Psoas muscle (tissue), 8 donors: Measurements from ENCODE around the gene PRM3. TPM values are rescaled to one million over a fixed set of nuclear protein-coding genes. Genes with fewer than 3 reads are reported as not detected.

Experiments used
- ATAC-seq, 4 donors: fragments of 200-7000 bp; cut with Tn5 transposase; one replicate each; pipeline ENCODE4 v1.9.1; 2020; ENCODE audit warnings: moderate library complexity in 3 of 4, mild to moderate bottlenecking in 2 of 4
- DNase-seq, 2 donors: peaks; one replicate each; pipeline ENCODE4 v3.0.0-alpha.2; 2020
- H3K27ac ChIP-seq: fragments of 200-600 bp; one replicate; pipeline ENCODE4 v1.8.0; 2022
- H3K27me3 ChIP-seq, 3 donors: fragments of 200-600 bp in 1 of 3; one replicate each; pipeline versions ENCODE4 v1.6.1 to v1.8.0; 2013 to 2022; ENCODE audit warnings: low read length in 2 of 3, mild to moderate bottlenecking in 2 of 3, moderate library complexity in 1 of 3; ENCODE audit not compliant: insufficient read depth in 3 of 3
- H3K36me3 ChIP-seq, 2 donors: fragments of 200-600 bp in 1 of 2; one replicate each; pipeline versions ENCODE4 v1.6.1 to v1.8.0; 2013 to 2022; ENCODE audit warnings: low read depth in 1 of 2, mild to moderate bottlenecking in 1 of 2, moderate library complexity in 1 of 2; ENCODE audit not compliant: insufficient read depth in 1 of 2
- H3K4me1 ChIP-seq: fragments of 200-600 bp; one replicate; pipeline ENCODE4 v1.8.0; 2022
- H3K4me3 ChIP-seq: fragments of 200-600 bp; one replicate; pipeline ENCODE4 v1.8.0; 2022; ENCODE audit warnings: mild to moderate bottlenecking
- H3K9me3 ChIP-seq: fragments of 200-600 bp; one replicate; pipeline ENCODE4 v1.8.0; 2022
- CTCF ChIP-seq: fragments of 200-600 bp; IDR thresholded peaks from one replicate; pipeline ENCODE4 v1.8.0; 2022; ENCODE audit warnings: antibody characterized with exemption
- WGBS, 3 donors: extraction: QIAGEN DNeasy Blood & Tissue Kit; methylation state at CpG; one replicate each; pipeline versions ENCODE4 v1.1.6 to v1.1.7; 2013; 5-methylcytosine and 5-hydroxymethylcytosine counted together
- intact Hi-C, 2 donors: fragments of 100-400 bp; cut with DNase I; formaldehyde crosslinking; loops; one replicate each; pipeline versions ENCODE4 v1.11.0 to v1.14.2; 2022
- polyA plus RNA-seq, 3 donors: library from polyadenylated mRNA; stranded (reverse); fragments of 200-250 nt; gene quantifications; one replicate each; pipeline ENCODE4 v1.2.3, GENCODE V29; 2013
- total RNA-seq, 4 donors: library from RNA; stranded (reverse); fragmentation: NEBNext Ultra II Directional in 2 of 4; extraction: Animal tissue kit (Norgen Biotek cat#: 25700) in 2 of 4; gene quantifications; one replicate each; pipeline versions ENCODE4 v1.2.1 to v1.2.4, GENCODE V29; 2021 to 2023
- donor health status: healthy with polysubstance abuse.
- donor health status: DM: no; HTN: no; CAD: no; lungs with moderate emphysema.
- donor health status: Bipolar disorder and iron deficiency.
- donor health status: healthy.
- donor health status: DM: yes; HTN: yes; CAD: no.
- donor health status: DM: no; HTN: no; CAD: no.
- donor health status: DM: no; HTN: no; CAD: no.
- donor health status: DM: yes; HTN: yes; CAD: no.

The PRM3 gene
- total and polyA plus RNA-seq, 7 donors, result not detected

- Histone ChIP-seq H3K9me3 (no peaks in the 10 kb centered on the region), H3K4me1 (no peaks in the 10 kb centered on the region), H3K4me3 (no peak overlapping the region), H3K27ac (no peak overlapping the region), H3K27me3 (no peaks in the 10 kb centered on the region), H3K36me3 (no peaks in the 10 kb centered on the region)
- 73 to 81% (median 76%) methylated on average over 10 of the region's 10 CpGs for WGBS, 3 donors
- TF ChIP-seq CTCF, result no peak
- intact Hi-C loops, result no loop called here
- no peak for ATAC-seq
- DNase-seq, result no peak
Measured at GRCh38 chr16:11231367-11231970, 42.0 kb downstream of the PRM3 start.

GRCh38 chr16:11229906-11230305 is 43.5 kb downstream of the PRM3 start:
- peak in 2 of 4 donors; percentile 17 to 32 for ATAC-seq
- Histone ChIP-seq H3K4me1 (no peaks in the 10 kb centered on the region), H3K9me3 (no peaks in the 10 kb centered on the region), H3K27ac (no peak overlapping the region), H3K36me3 (no peaks in the 10 kb centered on the region), H3K4me3 (no peak overlapping the region), H3K27me3 (no peaks in the 10 kb centered on the region)
- WGBS, 3 donors, result 69 to 75% (median 74%) methylated on average over 4 of the region's 4 CpGs
- DNase-seq, result no peak
- intact Hi-C loops, result no loop called here
- no peak for TF ChIP-seq CTCF

- intact Hi-C loops, result no loop called here
- Histone ChIP-seq H3K27me3 (no peaks in the 10 kb centered on the region), H3K4me1 (peaks cover 1% of the 10 kb centered on the region), H3K4me3 (no peak overlapping the region), H3K9me3 (no peaks in the 10 kb centered on the region), H3K36me3 (no peaks in the 10 kb centered on the region), H3K27ac (no peak overlapping the region)
- 78 to 85% (median 84%) methylated on average over 5 of the region's 5 CpGs for WGBS, 3 donors
- no peak for ATAC-seq
- no peak for TF ChIP-seq CTCF
- no peak for DNase-seq
Measured at GRCh38 chr16:11229432-11229831, 44.0 kb downstream of the PRM3 start.

GRCh38 chr16:11225677-11226549 is 47.5 kb downstream of the PRM3 start:
- 79 to 85% (median 81%) methylated on average over 15 to 18 of the region's 18 CpGs for WGBS, 3 donors
- H3K4me3 ChIP-seq, result no peak overlapping the region
- H3K9me3 ChIP-seq, result no peaks in the 10 kb centered on the region
- H3K4me1 ChIP-seq, result peaks cover 7% of the 10 kb centered on the region
- H3K27ac ChIP-seq, result no peak overlapping the region
- no peak for TF ChIP-seq CTCF
- intact Hi-C loops, result no loop called here
- no peak for DNase-seq
- no peak for ATAC-seq
- H3K36me3 ChIP-seq, result no peaks in the 10 kb centered on the region
- no peaks in the 10 kb centered on the region for H3K27me3 ChIP-seq
